Panc1 (cell line): ENCODE measurements around the gene TSPYL4.

ENCODE experiments used
- CTCF ChIP-seq: fragments of 450-650 bp; IDR thresholded peaks from 2 replicates; pipeline ENCODE4 v1.5.1; 2017; ENCODE audit warnings: mild to moderate bottlenecking
- POLR2AphosphoS5 ChIP-seq: IDR thresholded peaks from 2 replicates; pipeline ENCODE4 v1.6.1; 2012; ENCODE audit warnings: mild to moderate bottlenecking, low read depth, low read length, moderate library complexity
- SIN3A ChIP-seq: IDR thresholded peaks from 2 replicates; pipeline ENCODE4 v1.6.1; 2012; ENCODE audit warnings: low read depth, mild to moderate bottlenecking, low read length, moderate library complexity, borderline replicate concordance; ENCODE audit not compliant: insufficient read depth
- TCF7L2 ChIP-seq: IDR thresholded peaks from 2 replicates; pipeline ENCODE4 v1.6.1; 2011; ENCODE audit warnings: mild to moderate bottlenecking, low read depth, low read length, inconsistent platforms
- TF ChIP-seq, protein P1 (sequence below), 2 experiments: IDR thresholded peaks; 2 replicates each; pipeline ENCODE4 v1.6.1; 2011 to 2012; ENCODE audit warnings: low read depth in 2 of 2, control low read depth in 1 of 2, low read length in 1 of 2, mild to moderate bottlenecking in 1 of 2, moderate library complexity in 1 of 2; ENCODE audit not compliant: insufficient read depth in 1 of 2

- TF ChIP-seq CTCF (no peak), POLR2AphosphoS5 (no peak; the same call in 1 of the 2 replicates), TCF7L2 (no peak), SIN3A (no peak)
- TF ChIP-seq, protein P1, sequence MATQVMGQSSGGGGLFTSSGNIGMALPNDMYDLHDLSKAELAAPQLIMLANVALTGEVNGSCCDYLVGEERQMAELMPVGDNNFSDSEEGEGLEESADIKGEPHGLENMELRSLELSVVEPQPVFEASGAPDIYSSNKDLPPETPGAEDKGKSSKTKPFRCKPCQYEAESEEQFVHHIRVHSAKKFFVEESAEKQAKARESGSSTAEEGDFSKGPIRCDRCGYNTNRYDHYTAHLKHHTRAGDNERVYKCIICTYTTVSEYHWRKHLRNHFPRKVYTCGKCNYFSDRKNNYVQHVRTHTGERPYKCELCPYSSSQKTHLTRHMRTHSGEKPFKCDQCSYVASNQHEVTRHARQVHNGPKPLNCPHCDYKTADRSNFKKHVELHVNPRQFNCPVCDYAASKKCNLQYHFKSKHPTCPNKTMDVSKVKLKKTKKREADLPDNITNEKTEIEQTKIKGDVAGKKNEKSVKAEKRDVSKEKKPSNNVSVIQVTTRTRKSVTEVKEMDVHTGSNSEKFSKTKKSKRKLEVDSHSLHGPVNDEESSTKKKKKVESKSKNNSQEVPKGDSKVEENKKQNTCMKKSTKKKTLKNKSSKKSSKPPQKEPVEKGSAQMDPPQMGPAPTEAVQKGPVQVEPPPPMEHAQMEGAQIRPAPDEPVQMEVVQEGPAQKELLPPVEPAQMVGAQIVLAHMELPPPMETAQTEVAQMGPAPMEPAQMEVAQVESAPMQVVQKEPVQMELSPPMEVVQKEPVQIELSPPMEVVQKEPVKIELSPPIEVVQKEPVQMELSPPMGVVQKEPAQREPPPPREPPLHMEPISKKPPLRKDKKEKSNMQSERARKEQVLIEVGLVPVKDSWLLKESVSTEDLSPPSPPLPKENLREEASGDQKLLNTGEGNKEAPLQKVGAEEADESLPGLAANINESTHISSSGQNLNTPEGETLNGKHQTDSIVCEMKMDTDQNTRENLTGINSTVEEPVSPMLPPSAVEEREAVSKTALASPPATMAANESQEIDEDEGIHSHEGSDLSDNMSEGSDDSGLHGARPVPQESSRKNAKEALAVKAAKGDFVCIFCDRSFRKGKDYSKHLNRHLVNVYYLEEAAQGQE (IDR thresholded peaks at IDR 0.05; ENCODE audit: insufficient read depth in 1 of 2, low read depth in 2 of 2, low read length in 1 of 2): no peak
Observed at GRCh38 chr6:116253188-116253504, 729 bp downstream of the TSPYL4 start.
